HFFc6 (cell line): Measurements from ENCODE around the gene TTYH2. TPM values are rescaled to one million over a fixed set of nuclear protein-coding genes. Genes with fewer than 3 reads are reported as not detected.

ENCODE experiments used
- DNase-seq: peaks from one replicate; pipeline ENCODE4 v3.0.0-alpha.2; 2018
- H3K27ac Mint-ChIP-seq: 2 replicates; pipeline ENCODE4 v1.8.0; 2020; ENCODE audit warnings: mild to moderate bottlenecking, mixed read lengths
- H3K27me3 Mint-ChIP-seq: 2 replicates; pipeline ENCODE4 v1.8.0; 2021; ENCODE audit warnings: mild to moderate bottlenecking, moderate library complexity, mixed read lengths; ENCODE audit not compliant: insufficient read depth
- H3K36me3 Mint-ChIP-seq: 2 replicates; pipeline ENCODE4 v1.8.0; 2021; ENCODE audit warnings: low read depth, mixed read lengths
- H3K4me1 Mint-ChIP-seq: 2 replicates; pipeline ENCODE4 v1.8.0; 2020; ENCODE audit warnings: low read depth, mixed read lengths
- H3K4me3 Mint-ChIP-seq: 2 replicates; pipeline ENCODE4 v1.8.0; 2020; ENCODE audit warnings: mild to moderate bottlenecking, moderate library complexity, mixed read lengths
- H3K9me3 Mint-ChIP-seq: 2 replicates; pipeline ENCODE4 v1.8.0; 2020; ENCODE audit warnings: mild to moderate bottlenecking, mixed read lengths
- CTCF ChIP-seq: fragments of 200-600 bp; sonication (generic); IDR thresholded peaks from 2 replicates; pipeline ENCODE4 v1.5.0; 2021; ENCODE audit warnings: antibody characterized with exemption, mild to moderate bottlenecking
- total RNA-seq, 6 experiments: library from RNA; stranded (reverse); fragmentation: NEBNext Ultra II Directional; extraction: Animal tissue kit (Norgen Biotek cat#: 25700); gene quantifications; 2 replicates in 1 of 6; 3 replicates in 5 of 6; pipeline ENCODE4 v1.2.3, GENCODE V29; 2021

TTYH2 gene
- total RNA-seq, 6 experiments from 2014 or later = 1.2 to 2.7 (median 1.9) TPM

- H3K4me1 Mint-ChIP-seq = no peaks in the 10 kb centered on the region
- no peak overlapping the region for H3K4me3 Mint-ChIP-seq
- H3K27ac Mint-ChIP-seq = no peak overlapping the region
Observed at GRCh38 chr17:74220946-74221818, 7.8 kb downstream of the TTYH2 start.

GRCh38 chr17:74222399-74222798, 9.0 kb downstream of the TTYH2 start:
- DNase-seq = no peak
- no peaks in the 10 kb centered on the region for H3K36me3 Mint-ChIP-seq
- no peaks in the 10 kb centered on the region for H3K9me3 Mint-ChIP-seq
- H3K27me3 Mint-ChIP-seq = peaks cover 9% of the 10 kb centered on the region
- no peak overlapping the region for H3K27ac Mint-ChIP-seq
- no peaks in the 10 kb centered on the region for H3K4me1 Mint-ChIP-seq
- H3K4me3 Mint-ChIP-seq = no peak overlapping the region
- no peak for TF ChIP-seq CTCF

More at GRCh38 chr17:74220946-74221818, 7.8 kb downstream of the TTYH2 start:
- Mint-ChIP-seq H3K36me3 (no peaks in the 10 kb centered on the region), H3K9me3 (no peaks in the 10 kb centered on the region), H3K27me3 (peaks cover 10% of the 10 kb centered on the region)
- DNase-seq = no peak
- no peak for TF ChIP-seq CTCF

- H3K4me1 Mint-ChIP-seq = no peaks in the 10 kb centered on the region
Observed at GRCh38 chr17:74223901-74224300, 10.5 kb downstream of the TTYH2 start.

GRCh38 chr17:74224959-74225725, 11.8 kb downstream of the TTYH2 start:
- no peak for DNase-seq
- no peaks in the 10 kb centered on the region for H3K4me1 Mint-ChIP-seq
- H3K27ac Mint-ChIP-seq = no peak overlapping the region
- no peaks in the 10 kb centered on the region for H3K36me3 Mint-ChIP-seq
- H3K27me3 Mint-ChIP-seq = peaks cover 9% of the 10 kb centered on the region
- no peak overlapping the region for H3K4me3 Mint-ChIP-seq
- H3K9me3 Mint-ChIP-seq = no peaks in the 10 kb centered on the region
- TF ChIP-seq CTCF = no peak

More at GRCh38 chr17:74223901-74224300, 10.5 kb downstream of the TTYH2 start:
- no peak for TF ChIP-seq CTCF
- H3K9me3 Mint-ChIP-seq = no peaks in the 10 kb centered on the region
- H3K36me3 Mint-ChIP-seq = no peaks in the 10 kb centered on the region
- H3K27me3 Mint-ChIP-seq = peaks cover 9% of the 10 kb centered on the region
- H3K27ac Mint-ChIP-seq = no peak overlapping the region
- DNase-seq = no peak
- H3K4me3 Mint-ChIP-seq = no peak overlapping the region

- no peak for DNase-seq
- peaks cover 10% of the 10 kb centered on the region for H3K27me3 Mint-ChIP-seq
- TF ChIP-seq CTCF = no peak
- H3K36me3 Mint-ChIP-seq = no peaks in the 10 kb centered on the region
- H3K27ac Mint-ChIP-seq = no peak overlapping the region
- H3K4me3 Mint-ChIP-seq = no peak overlapping the region
- no peaks in the 10 kb centered on the region for H3K9me3 Mint-ChIP-seq
- no peaks in the 10 kb centered on the region for H3K4me1 Mint-ChIP-seq
Observed at GRCh38 chr17:74226252-74226651, 12.9 kb downstream of the TTYH2 start.
